GM18858 (cell line): ENCODE results near the gene PAQR4.

ENCODE experiments used
- ATAC-seq: cut with Tn5 transposase; IDR thresholded peaks from one replicate; pipeline ENCODE4 v1.9.1; 2021; ENCODE audit not compliant: unreplicated experiment

The PAQR4 gene

GRCh38 chr16:2979669-2980226 is 10.6 kb downstream of the PAQR4 start:
- ATAC-seq, result no peak

GRCh38 chr16:2980227-2981176 is 11.4 kb downstream of the PAQR4 start, which contains the start of gene PKMYT1:
Gene PKMYT1 (minus strand): TSS chr16:2980446. CDS start chr16:2979657, 789 bp downstream.
- ATAC-seq, result peak; percentile 55

- ATAC-seq, result no peak
These were observed 12.2 kb downstream of the PAQR4 start for GRCh38 chr16:2981177-2981898.

GRCh38 chr16:2981899-2982250 is 12.7 kb downstream of the PAQR4 start:
- no peak for ATAC-seq

- ATAC-seq, result no peak
These were observed 13.3 kb downstream of the PAQR4 start for GRCh38 chr16:2982402-2982801.

GRCh38 chr16:2983706-2984136 is 14.6 kb downstream of the PAQR4 start:
- no peak for ATAC-seq

- ATAC-seq, result no peak
These were observed 16.3 kb downstream of the PAQR4 start for GRCh38 chr16:2985462-2985861.

GRCh38 chr16:2985893-2986355 is 16.8 kb downstream of the PAQR4 start:
- ATAC-seq, result no peak

- ATAC-seq, result no peak
These were observed 17.6 kb downstream of the PAQR4 start for GRCh38 chr16:2986623-2987188.

GRCh38 chr16:2987286-2987685 is 18.1 kb downstream of the PAQR4 start:
- ATAC-seq, result no peak

GRCh38 chr16:2987833-2988232 is 18.7 kb downstream of the PAQR4 start:
- ATAC-seq, result no peak

GRCh38 chr16:2988590-2989099 is 19.5 kb downstream of the PAQR4 start:
- no peak for ATAC-seq

GRCh38 chr16:2990891-2991290 is 21.7 kb downstream of the PAQR4 start:
- no peak for ATAC-seq

GRCh38 chr16:2991566-2992261 is 22.6 kb downstream of the PAQR4 start:
- ATAC-seq, result no peak

GRCh38 chr16:2992383-2993081 is 23.4 kb downstream of the PAQR4 start:
- ATAC-seq, result no peak

- no peak for ATAC-seq
These were observed 27.1 kb downstream of the PAQR4 start for GRCh38 chr16:2996298-2996697.

- no peak for ATAC-seq
These were observed 30.8 kb downstream of the PAQR4 start for GRCh38 chr16:2999929-3000328.

- ATAC-seq, result no peak
These were observed 31.4 kb downstream of the PAQR4 start for GRCh38 chr16:3000540-3000939.

GRCh38 chr16:3001316-3001715 is 32.2 kb downstream of the PAQR4 start:
- no peak for ATAC-seq
